H9 (cell line): Measurements from ENCODE around the gene TAF1L. TPM values are rescaled to one million over a fixed set of nuclear protein-coding genes. Genes with fewer than 3 reads are reported as not detected.

ENCODE experiments used
- DNase-seq: peaks from one replicate; pipeline ENCODE4 v3.0.0-alpha.2; 2017
- H2AFZ ChIP-seq: one replicate; pipeline ENCODE4 v1.6.1; 2013; ENCODE audit warnings: mild to moderate bottlenecking, low read length, control low read depth, moderate library complexity
- H2AK5ac ChIP-seq: 2 replicates; pipeline ENCODE4 v1.6.1; 2013; ENCODE audit warnings: low read length, control low read depth, mixed read lengths; ENCODE audit not compliant: insufficient read length
- H2BK120ac ChIP-seq: one replicate; pipeline ENCODE4 v1.6.1; 2013; ENCODE audit warnings: low read depth, mild to moderate bottlenecking, low read length, control low read depth, inconsistent platforms; ENCODE audit not compliant: poor library complexity, severe bottlenecking
- H2BK12ac ChIP-seq: 2 replicates; pipeline ENCODE4 v1.6.1; 2013; ENCODE audit warnings: low read length, control low read depth, mixed read lengths, low read depth; ENCODE audit not compliant: insufficient read length
- H2BK15ac ChIP-seq: 2 replicates; pipeline ENCODE4 v1.6.1; 2013; ENCODE audit warnings: low read depth, low read length, control low read depth
- H2BK20ac ChIP-seq: one replicate; pipeline ENCODE4 v1.6.1; 2013; ENCODE audit warnings: low read depth, mild to moderate bottlenecking, low read length, control low read depth, inconsistent platforms; ENCODE audit not compliant: poor library complexity, severe bottlenecking
- H2BK5ac ChIP-seq: 2 replicates; pipeline ENCODE4 v1.6.1; 2013; ENCODE audit warnings: low read length, control low read depth, mixed read lengths; ENCODE audit not compliant: insufficient read length
- H3K14ac ChIP-seq: 2 replicates; pipeline ENCODE4 v1.6.1; 2013; ENCODE audit warnings: low read length, control low read depth; ENCODE audit not compliant: insufficient read depth
- H3K18ac ChIP-seq: 2 replicates; pipeline ENCODE4 v1.6.1; 2013; ENCODE audit warnings: low read depth, mild to moderate bottlenecking, mixed read lengths, low read length, control low read depth; ENCODE audit not compliant: insufficient read length
- H3K23ac ChIP-seq: 2 replicates; pipeline ENCODE4 v1.6.1; 2013; ENCODE audit warnings: low read length, control low read depth, mixed read lengths, low read depth; ENCODE audit not compliant: insufficient read length
- H3K23me2 ChIP-seq: 2 replicates; pipeline ENCODE4 v1.6.1; 2013; ENCODE audit warnings: low read depth, mild to moderate bottlenecking, mixed read lengths, low read length, control low read depth; ENCODE audit not compliant: insufficient read length, poor library complexity, severe bottlenecking
- H3K27ac ChIP-seq: 2 replicates; pipeline ENCODE4 v1.5.1; 2013; ENCODE audit warnings: low read length, control low read depth, mixed read lengths, low read depth; ENCODE audit not compliant: insufficient read length
- H3K27me3 ChIP-seq: 2 replicates; pipeline ENCODE4 v1.6.1; 2013; ENCODE audit warnings: low read length, control low read depth, inconsistent platforms; ENCODE audit not compliant: insufficient read depth
- H3K4ac ChIP-seq: 2 replicates; pipeline ENCODE4 v1.6.1; 2013; ENCODE audit warnings: low read depth, mild to moderate bottlenecking, control low read depth, inconsistent platforms, low read length, moderate library complexity
- H3K4me1 ChIP-seq: 2 replicates; pipeline ENCODE4 v1.6.1; 2013; ENCODE audit warnings: low read length, control low read depth, inconsistent platforms; ENCODE audit not compliant: insufficient read depth
- H3K4me2 ChIP-seq: 2 replicates; pipeline ENCODE4 v1.6.1; 2013; ENCODE audit warnings: low read length, control low read depth, mixed read lengths; ENCODE audit not compliant: insufficient read length, insufficient read depth
- H3K56ac ChIP-seq: 2 replicates; pipeline ENCODE4 v1.6.1; 2013; ENCODE audit warnings: low read depth, mild to moderate bottlenecking, mixed read lengths, low read length, control low read depth; ENCODE audit not compliant: insufficient read length
- H3K79me1 ChIP-seq: 2 replicates; pipeline ENCODE4 v1.6.1; 2013; ENCODE audit warnings: low read depth, mild to moderate bottlenecking, moderate library complexity, low read length, control low read depth, inconsistent platforms; ENCODE audit not compliant: insufficient read depth, poor library complexity, severe bottlenecking
- H3K79me2 ChIP-seq: 2 replicates; pipeline ENCODE4 v1.6.1; 2013; ENCODE audit warnings: low read length, control low read depth, inconsistent platforms; ENCODE audit not compliant: insufficient read depth
- H3K9ac ChIP-seq: 2 replicates; pipeline ENCODE4 v1.6.1; 2013; ENCODE audit warnings: low read length, control low read depth, mixed read lengths; ENCODE audit not compliant: insufficient read length; ENCODE audit errors: extremely low read depth
- H3K9me3 ChIP-seq: one replicate; pipeline ENCODE4 v1.6.1; 2013; ENCODE audit warnings: low read depth, low read length, inconsistent platforms; ENCODE audit not compliant: control insufficient read depth
- H3T11ph ChIP-seq: one replicate; pipeline ENCODE4 v1.6.1; 2013; ENCODE audit warnings: mild to moderate bottlenecking, low read length, control low read depth, inconsistent platforms
- H4K20me1 ChIP-seq: one replicate; pipeline ENCODE4 v1.6.1; 2013; ENCODE audit not compliant: control insufficient read depth, insufficient read length, insufficient read depth
- H4K5ac ChIP-seq: 2 replicates; pipeline ENCODE4 v1.6.1; 2013; ENCODE audit warnings: low read depth, mild to moderate bottlenecking, mixed read lengths, low read length, control low read depth; ENCODE audit not compliant: insufficient read length
- H4K8ac ChIP-seq: replicated peaks from 2 replicates; pipeline ENCODE4 v1.6.1; 2013; ENCODE audit warnings: low read length, control low read depth, mixed read lengths, low read depth; ENCODE audit not compliant: insufficient read length
- H4K91ac ChIP-seq: 2 replicates; pipeline ENCODE4 v1.6.1; 2013; ENCODE audit warnings: low read depth, mild to moderate bottlenecking, moderate library complexity, mixed read lengths, low read length, control low read depth; ENCODE audit not compliant: insufficient read length
- H3K27ac Mint-ChIP-seq, 3 experiments: 2 replicates in 2 of 3; 3 replicates in 1 of 3; pipeline ENCODE4 v1.8.0; 2020 to 2021; ENCODE audit warnings: mixed read lengths in 3 of 3, mild to moderate bottlenecking in 1 of 3, moderate library complexity in 1 of 3
- H3K27me3 Mint-ChIP-seq: 2 replicates; pipeline ENCODE4 v1.8.0; 2021; ENCODE audit warnings: low read depth, mild to moderate bottlenecking, moderate library complexity, mixed read lengths
- H3K36me3 Mint-ChIP-seq, 3 experiments: 2 replicates in 2 of 3; 3 replicates in 1 of 3; pipeline ENCODE4 v1.8.0; 2020 to 2021; ENCODE audit warnings: low read depth in 3 of 3, mixed read lengths in 3 of 3; ENCODE audit not compliant: insufficient read depth in 1 of 3
- H3K4me1 Mint-ChIP-seq, 2 experiments: 2 replicates each; pipeline ENCODE4 v1.8.0; 2020; ENCODE audit warnings: mixed read lengths in 2 of 2
- H3K4me3 Mint-ChIP-seq, 2 experiments: 2 replicates in 1 of 2; 3 replicates in 1 of 2; pipeline ENCODE4 v1.8.0; 2020 to 2021; ENCODE audit warnings: mild to moderate bottlenecking in 2 of 2, mixed read lengths in 2 of 2, moderate library complexity in 1 of 2
- H3K9me3 Mint-ChIP-seq, 2 experiments: 2 replicates in 1 of 2; 3 replicates in 1 of 2; pipeline ENCODE4 v1.8.0; 2020; ENCODE audit warnings: mild to moderate bottlenecking in 2 of 2, mixed read lengths in 2 of 2, moderate library complexity in 1 of 2
- CTCF ChIP-seq: fragments of 200-600 bp; sonication (generic); conservative IDR thresholded peaks from 3 replicates; pipeline ENCODE4 v1.8.0; 2021; ENCODE audit warnings: antibody characterized with exemption, mild to moderate bottlenecking
- WGBS: extraction: QIAGEN DNeasy Blood & Tissue Kit; methylation state at CpG from one replicate; pipeline ENCODE4 v1.1.7; 2013; ENCODE audit warnings: missing lambda C conversion rate, low lambda C conversion rate, mixed read lengths; ENCODE audit not compliant: insufficient read length; ENCODE audit errors: extremely low coverage; 5-methylcytosine and 5-hydroxymethylcytosine counted together
- total RNA-seq: library from RNA; stranded (reverse); gene quantifications from 2 replicates; pipeline ENCODE4 v1.2.1, GENCODE V29; 2021

The TAF1L gene
- total RNA-seq, 1 experiment from 2014 or later: not detected

- H3K79me1 ChIP-seq: no peaks in the 10 kb centered on the region
- H2AFZ ChIP-seq: no peak overlapping the region
- H3K4me1 ChIP-seq: peaks cover 3% of the 10 kb centered on the region; the same call in 1 of the 2 replicates
- no peak overlapping the region for H3K4ac ChIP-seq
- H2BK15ac ChIP-seq: no peak overlapping the region
- DNase-seq: peak; percentile 43
- no peak overlapping the region for H3K56ac ChIP-seq
- no peak overlapping the region for H3K23ac ChIP-seq
- H3K27me3 ChIP-seq: no peaks in the 10 kb centered on the region
- Mint-ChIP-seq H3K36me3 (no peaks in the 10 kb centered on the region), H3K4me3 (no peak overlapping the region), H3K4me1 (peaks cover 3 to 10% of the 10 kb centered on the region in 2 experiments; a peak in 3 of 4 replicates), H3K27ac (no peak overlapping the region), H3K9me3 (peaks cover 0 to 3% of the 10 kb centered on the region in 2 experiments; a peak in 2 of 5 replicates), H3K27me3 (peaks cover 3% of the 10 kb centered on the region)
- no peaks in the 10 kb centered on the region for H4K20me1 ChIP-seq
- TF ChIP-seq CTCF: peak; percentile 77
- H3K27ac ChIP-seq: no peak overlapping the region
- no peak overlapping the region for H2AK5ac ChIP-seq
- no peak overlapping the region for H3K4me2 ChIP-seq
- H3K79me2 ChIP-seq: no peaks in the 10 kb centered on the region
- no peak overlapping the region for H2BK12ac ChIP-seq
- no peak overlapping the region for H4K91ac ChIP-seq
- H2BK5ac ChIP-seq: no peak overlapping the region
- no peak overlapping the region for H3K18ac ChIP-seq
- no peak overlapping the region for H2BK20ac ChIP-seq
- no peaks in the 10 kb centered on the region for H3K9me3 ChIP-seq
- H3T11ph ChIP-seq: no peak overlapping the region
- H4K5ac ChIP-seq: no peak overlapping the region
- no peak overlapping the region for H3K14ac ChIP-seq
- H3K9ac ChIP-seq: no peak overlapping the region
- H4K8ac ChIP-seq: no peak overlapping the region
- no peak overlapping the region for H2BK120ac ChIP-seq
- no CpG with 5 or more reads among the region's 3 CpGs for WGBS
- no peaks in the 10 kb centered on the region for H3K23me2 ChIP-seq
Observed at GRCh38 chr9:32581512-32582143, 53.8 kb downstream of the TAF1L start.
